ENCODE measurements around the gene C1QB.

Gene C1QB

GRCh38 chr1:22635436-22635835, 17.6 kb upstream of the C1QB start:
- no peak for DNase-seq

GRCh38 chr1:22636353-22636752, 16.7 kb upstream of the C1QB start, which contains the start of gene C1QA:
Gene C1QA, plus strand, starts transcription at chr1:22636628. Its CDS starts 989 bp downstream, at chr1:22637617.
- DNase-seq: no peak

DNA sequence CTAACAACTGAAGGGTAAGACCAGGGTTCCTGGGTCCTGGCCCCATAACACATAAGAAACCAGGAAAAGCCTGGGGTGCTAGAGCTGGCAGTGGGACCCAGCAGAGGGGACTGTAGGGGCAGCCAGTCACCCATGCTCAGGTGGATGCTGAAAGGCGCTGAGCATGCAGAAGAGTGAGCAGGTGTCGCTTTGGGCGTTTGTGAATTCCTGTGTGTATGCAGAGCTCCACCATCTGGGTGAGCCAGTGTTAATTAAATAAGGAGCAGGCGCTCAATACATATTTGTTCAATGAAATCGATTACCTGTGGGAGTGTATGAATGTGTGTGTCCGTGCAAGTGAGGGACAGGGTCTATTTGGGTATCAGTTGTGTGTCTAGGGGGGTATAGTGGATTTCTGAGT, 16.1 kb upstream of the C1QB start:
- peak; percentile 51 to 70 for DNase-seq

DNA sequence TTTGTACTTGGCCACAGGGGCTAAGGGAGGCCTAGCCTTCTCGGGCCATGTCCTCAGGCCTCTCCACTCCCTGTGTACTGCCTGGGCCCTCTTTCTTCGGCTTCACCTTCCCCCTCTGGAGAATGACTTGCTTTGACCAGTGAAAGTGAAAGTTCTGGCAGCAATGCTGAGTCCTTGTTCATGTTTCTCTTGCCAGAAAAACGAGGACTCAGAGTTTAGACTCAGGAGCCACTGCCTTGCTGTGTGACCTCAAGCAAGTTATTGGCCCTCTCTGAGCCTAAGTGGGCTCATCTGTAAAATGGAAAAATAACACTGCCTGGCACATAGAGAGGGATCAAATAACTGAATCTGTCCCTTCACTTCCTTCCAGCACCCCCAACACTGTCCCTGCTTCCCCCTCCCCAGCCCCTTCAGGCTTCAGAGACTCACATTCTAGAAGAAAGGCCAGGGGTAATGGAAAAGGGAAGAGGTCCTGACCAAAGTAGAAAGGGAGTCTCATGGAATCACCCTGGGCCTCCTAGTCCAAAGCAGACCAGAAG, 15.1 kb upstream of the C1QB start:
- DNase-seq: no peak

DNA sequence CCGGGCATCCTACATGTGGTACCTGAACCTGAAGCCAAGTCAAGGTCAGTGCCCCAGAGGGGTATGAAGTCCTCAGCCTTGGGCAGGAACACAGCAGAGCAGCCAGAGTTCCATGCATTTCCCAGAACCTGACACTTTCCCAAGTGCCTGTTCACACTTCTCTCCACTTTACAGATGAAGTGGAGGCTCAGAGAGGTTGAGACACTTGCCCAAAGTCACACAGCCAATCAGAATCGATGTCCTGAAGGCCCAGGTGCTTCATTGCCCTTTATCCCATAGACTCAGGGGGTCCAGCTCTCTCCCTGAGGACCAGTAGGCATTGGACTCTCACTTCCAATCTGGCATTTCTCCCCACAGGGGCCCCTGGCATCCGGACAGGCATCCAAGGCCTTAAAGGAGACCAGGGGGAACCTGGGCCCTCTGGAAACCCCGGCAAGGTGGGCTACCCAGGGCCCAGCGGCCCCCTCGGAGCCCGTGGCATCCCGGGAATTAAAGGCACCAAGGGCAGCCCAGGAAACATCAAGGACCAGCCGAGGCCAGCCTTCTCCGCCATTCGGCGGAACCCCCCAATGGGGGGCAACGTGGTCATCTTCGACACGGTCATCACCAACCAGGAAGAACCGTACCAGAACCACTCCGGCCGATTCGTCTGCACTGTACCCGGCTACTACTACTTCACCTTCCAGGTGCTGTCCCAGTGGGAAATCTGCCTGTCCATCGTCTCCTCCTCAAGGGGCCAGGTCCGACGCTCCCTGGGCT, 14.4 kb upstream of the C1QB start:
- DNase-seq: no peak

DNA sequence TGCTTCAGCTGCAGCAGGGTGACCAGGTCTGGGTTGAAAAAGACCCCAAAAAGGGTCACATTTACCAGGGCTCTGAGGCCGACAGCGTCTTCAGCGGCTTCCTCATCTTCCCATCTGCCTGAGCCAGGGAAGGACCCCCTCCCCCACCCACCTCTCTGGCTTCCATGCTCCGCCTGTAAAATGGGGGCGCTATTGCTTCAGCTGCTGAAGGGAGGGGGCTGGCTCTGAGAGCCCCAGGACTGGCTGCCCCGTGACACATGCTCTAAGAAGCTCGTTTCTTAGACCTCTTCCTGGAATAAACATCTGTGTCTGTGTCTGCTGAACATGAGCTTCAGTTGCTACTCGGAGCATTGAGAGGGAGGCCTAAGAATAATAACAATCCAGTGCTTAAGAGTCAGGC, 13.8 kb upstream of the C1QB start:
- no peak for DNase-seq

DNA sequence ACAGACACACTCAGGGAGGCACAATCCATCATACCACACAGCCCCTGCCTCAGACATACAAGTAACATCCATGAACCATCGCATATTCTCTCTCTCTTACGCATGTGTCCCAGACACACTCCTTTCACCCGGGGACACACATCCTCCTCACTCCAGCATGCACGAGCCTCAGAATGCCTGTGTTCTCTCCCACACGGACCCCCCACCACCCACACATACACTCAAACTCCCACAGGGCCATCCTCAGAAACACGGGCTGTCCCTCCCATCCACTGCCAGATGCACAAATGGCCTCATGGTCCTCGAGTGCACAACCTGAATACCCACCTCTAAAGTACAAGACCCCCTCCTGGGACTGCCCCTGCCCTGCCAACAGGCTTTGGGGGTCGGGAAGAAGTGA, 11.8 kb upstream of the C1QB start:
- no peak for DNase-seq

GRCh38 chr1:22641906-22642636, 11.0 kb upstream of the C1QB start:
- DNase-seq: peak; percentile 50 to 67

- no peak for DNase-seq
Observed at GRCh38 chr1:22643381-22643780, 9.7 kb upstream of the C1QB start, which contains the start of gene C1QC. Gene C1QC, plus strand, starts transcription at chr1:22643633. Its CDS starts 391 bp downstream, at chr1:22644024.

- no peak for DNase-seq
Observed at GRCh38 chr1:22643928-22644327, 9.1 kb upstream of the C1QB start.

DNA sequence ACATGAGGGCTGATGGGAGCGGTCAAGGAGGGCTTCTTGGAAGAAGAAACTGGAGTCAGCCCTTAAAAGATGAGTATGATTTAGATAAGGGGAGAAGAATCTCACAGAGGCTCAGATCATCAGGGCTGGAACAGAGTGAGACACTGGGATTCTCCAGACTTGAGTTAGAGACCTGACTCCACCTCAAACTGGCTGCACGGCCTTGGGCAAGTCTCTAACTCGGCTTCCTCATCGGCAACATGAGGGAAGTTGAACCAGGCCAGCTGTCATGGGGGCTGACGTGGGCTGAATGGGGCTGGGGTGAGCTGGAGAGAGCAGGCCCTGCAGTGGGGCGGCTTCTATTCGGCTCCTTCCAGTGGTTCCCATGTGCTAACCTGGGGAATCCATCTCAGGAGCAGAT, 7.1 kb upstream of the C1QB start:
- no peak for DNase-seq

- DNase-seq: no peak
Observed at GRCh38 chr1:22646384-22646783, 6.7 kb upstream of the C1QB start.

GRCh38 chr1:22650089-22650693, 2.8 kb upstream of the C1QB start:
- no peak for DNase-seq

GRCh38 chr1:22651941-22652856, 837 bp upstream of the C1QB start:
- no peak for DNase-seq

DNA sequence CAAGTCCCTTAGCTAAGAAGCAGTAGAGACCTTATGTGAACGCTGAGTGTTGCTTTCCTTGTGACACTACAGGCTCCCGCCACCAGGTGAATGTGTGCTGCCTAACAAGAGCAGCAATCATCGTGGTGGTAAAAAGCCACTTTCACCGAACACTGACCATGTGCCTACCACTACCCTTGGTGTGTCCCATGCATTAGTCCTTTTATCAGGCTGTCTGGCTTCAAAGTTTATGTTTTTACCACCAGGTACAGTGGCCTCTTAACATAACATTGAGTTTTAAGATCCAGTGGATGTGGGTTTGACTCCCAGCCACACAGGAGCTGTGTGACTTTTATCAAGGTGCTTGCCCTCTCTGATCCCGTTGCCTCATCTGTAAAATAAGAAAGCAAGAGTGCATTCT, 1.7 kb downstream of the C1QB start:
- DNase-seq: no peak

DNA sequence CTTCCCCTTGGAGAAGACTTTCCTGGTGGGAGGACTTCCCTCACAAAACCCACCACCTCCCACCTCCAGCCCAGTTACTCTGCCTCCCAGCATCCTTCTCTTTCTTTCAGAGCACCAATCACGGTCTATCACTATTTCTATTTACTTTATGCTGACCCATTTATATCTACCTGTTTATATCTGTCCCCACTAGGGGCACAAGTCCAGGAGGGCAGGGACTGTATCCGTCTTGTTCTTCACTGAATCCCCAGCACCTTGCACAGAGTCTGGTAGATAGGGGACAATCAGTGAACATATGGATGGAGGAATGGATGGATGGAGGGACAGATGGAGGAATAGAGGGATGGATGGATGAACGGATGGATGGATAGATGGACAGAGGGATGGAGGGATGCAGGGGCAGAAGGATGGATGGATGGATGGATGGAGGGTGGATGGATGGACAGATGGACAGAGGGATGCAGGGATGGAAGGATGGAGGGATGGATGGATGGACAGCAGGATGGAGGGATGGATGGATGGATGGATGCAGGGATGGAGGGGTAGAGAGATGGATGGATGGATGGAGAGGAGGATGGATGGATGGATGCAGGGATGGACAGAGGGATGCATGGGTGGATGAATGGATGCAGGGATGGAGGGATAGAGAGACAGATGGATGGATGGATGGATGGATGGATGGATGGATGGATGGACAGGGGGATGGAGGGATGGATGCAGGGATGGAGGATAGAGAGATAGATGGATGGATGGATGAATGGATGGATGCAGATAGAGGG, 5.5 kb downstream of the C1QB start:
- no peak for DNase-seq

GRCh38 chr1:22660716-22661241, 7.7 kb downstream of the C1QB start:
- DNase-seq: no peak

- DNase-seq: no peak
Observed at GRCh38 chr1:22661880-22662279, 8.8 kb downstream of the C1QB start.

DNA sequence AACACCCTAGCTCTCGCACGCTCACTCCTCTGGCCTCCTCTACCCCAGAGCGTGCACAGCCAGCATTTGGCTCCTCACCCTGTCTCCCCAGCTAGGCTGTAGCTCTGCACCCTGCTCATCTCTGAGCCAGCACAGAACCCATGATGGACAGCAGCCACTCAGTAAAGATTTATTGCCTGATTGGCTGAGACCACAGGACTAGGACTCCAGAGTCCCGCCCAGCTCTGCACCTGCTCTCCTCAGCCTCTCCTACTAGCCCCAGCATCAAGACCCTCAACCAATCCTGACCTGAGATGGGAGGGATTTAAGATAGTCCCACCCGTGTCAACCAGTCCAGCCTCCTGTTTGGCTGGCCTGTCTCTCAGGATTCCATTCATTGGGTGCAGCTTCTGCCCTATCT, 9.3 kb downstream of the C1QB start:
- peak in 1 of 2 experiments; percentile 49 for DNase-seq

- no peak for DNase-seq
Observed at GRCh38 chr1:22662986-22663408, 10.0 kb downstream of the C1QB start.

DNA sequence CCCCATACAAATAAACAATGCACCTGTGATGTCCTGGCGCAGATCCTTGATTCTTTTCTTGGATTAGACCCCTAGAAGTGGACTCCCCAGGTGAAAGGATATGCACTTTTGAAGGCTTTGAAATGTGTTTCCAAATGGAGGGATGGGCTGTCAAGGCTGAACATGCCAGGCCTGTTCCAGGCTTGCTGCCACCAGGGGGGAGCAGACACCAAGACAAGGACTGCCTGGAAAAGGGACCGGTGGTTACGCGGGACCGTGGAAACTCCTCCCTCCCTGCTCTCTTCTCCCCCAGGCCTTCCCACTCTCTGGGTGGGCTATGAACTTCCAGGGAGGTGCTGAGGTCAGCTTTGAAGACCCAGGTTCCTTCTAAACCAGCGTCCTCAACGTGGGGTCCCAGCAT, 12.7 kb downstream of the C1QB start:
- DNase-seq: peak; percentile 12 to 40
